HG02759 (cell line): Measurements from ENCODE around the gene HNRNPLL.

Experiments
- ATAC-seq: cut with Tn5 transposase; IDR thresholded peaks from one replicate; pipeline ENCODE4 v1.9.1; 2021; ENCODE audit warnings: mild to moderate bottlenecking, moderate library complexity; ENCODE audit not compliant: unreplicated experiment

HNRNPLL gene

DNA sequence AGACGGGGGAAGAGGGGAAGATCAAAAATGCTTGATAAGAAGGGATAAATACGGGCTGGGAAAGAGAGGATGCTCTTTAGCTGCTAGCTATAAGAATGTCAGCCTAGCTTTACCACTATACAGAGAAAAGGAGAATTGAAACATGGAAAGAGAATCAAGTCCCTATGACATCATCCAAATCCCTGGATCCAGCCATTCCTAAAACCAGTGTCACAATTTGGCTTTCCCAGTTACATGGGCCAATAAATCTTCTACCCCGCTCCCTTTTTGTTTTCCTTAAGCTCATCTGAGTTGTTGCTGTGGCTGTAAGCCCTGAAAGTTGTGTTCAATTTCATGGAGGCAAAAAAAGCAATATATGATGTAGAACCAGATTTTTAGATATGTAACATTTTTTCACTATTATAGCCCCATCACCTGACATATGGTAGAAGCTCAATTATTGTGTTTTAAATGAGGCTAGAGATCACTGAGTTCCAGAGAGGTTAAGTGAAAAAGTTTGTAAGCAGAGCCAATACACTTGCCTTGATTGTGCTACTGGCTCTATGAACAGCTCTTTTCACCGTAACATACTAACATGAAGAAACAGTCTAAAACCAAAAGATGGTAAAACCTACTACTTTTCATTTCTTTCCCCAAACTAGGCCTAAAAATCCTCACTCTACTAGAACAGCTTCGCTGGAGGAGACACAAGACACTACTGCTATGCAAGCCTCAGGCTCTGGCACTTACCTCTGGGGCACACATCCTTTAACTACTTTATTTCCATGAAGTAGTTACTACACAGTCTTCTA is 4.3 kb downstream of the HNRNPLL start:
- no peak for ATAC-seq

DNA sequence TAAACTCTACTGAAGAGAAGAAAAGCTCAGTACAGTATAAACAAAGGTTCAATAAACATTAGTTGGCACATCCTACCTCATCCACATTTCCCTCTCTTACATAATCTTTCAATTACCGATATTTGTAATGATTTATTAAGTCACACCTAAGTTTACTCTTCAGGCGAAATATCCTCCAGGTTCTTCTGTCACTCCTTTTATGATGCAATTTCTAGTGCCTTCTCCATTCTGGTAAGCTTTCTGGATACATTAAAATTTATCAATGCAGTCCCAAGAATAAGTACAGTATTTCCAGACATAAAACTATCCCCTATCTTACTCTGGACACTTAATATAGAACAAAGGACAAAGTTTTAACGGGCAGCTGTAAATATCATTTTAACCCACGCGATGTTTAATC is 5.6 kb downstream of the HNRNPLL start:
- ATAC-seq = no peak

DNA sequence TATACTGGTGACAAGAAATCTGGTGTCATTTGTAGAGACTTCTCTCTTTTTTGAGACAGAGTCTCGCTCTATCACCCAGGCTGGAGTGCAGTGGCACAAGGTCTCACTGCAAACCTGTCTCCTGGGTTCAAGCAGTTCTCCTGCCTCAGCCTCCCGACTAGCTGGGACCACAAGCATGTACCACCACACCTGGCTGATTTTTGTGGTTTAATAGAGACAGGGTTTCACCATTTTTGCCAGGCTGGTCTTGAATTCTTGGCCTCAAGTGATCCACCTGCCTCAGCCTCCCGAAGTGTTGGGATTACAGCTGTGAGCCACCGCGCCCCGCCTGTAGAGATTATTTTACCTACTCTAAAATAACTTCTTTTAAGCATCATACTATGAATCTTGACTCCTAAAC is 6.5 kb downstream of the HNRNPLL start:
- no peak for ATAC-seq

DNA sequence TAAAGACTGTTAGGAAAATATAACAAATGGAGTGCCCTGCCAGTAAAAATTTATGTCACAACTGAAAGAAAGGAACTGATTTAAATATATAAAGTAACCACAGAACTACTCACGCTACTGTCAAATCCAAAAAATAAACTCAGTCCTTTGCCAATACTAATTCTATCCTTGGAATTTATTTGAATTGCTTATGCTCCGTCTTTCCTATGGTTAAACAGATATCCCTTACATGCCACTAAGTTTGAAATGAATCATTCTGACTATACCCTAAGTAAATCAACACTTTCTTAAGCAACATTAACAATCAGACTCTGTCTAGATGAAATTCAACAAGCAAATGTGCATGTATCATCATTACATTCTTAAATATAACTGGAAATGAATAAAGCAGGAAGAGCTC is 9.8 kb downstream of the HNRNPLL start:
- ATAC-seq = no peak

DNA sequence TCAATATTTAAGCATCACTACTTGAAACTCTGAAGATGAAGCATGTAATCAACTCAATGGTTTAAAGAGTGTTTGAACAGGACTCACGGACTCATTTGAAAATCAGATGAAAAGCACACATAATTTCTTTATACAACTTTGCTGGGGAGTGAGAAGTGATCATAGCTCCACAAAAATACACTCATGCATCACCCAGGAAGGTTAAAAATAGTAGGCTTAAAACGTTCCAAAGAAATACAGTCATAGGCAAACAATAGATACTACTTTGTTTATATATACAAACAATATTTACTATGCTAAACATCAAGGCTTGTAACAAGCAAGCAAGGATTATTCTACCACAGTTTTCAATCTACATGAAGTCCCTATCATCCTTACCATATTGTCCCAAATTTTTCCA is 11.6 kb downstream of the HNRNPLL start:
- no peak for ATAC-seq

DNA sequence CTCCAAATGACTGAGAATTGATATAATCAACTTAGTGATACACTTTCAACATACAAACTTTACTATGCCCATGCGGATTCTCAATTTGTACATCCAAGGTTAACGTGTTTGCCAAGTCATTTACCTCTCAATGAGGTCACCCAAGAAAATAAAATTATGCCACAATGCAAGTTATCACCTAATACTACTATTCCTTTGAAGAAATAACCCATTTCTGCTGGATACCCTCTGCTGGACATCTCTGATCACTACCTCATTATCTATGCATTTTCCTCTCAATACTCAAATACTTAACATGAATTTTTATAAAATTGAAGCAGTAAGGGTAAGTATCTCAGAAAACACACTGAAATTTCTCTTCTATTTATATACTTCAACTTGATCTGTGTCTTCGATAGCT is 12.7 kb downstream of the HNRNPLL start:
- ATAC-seq = no peak

DNA sequence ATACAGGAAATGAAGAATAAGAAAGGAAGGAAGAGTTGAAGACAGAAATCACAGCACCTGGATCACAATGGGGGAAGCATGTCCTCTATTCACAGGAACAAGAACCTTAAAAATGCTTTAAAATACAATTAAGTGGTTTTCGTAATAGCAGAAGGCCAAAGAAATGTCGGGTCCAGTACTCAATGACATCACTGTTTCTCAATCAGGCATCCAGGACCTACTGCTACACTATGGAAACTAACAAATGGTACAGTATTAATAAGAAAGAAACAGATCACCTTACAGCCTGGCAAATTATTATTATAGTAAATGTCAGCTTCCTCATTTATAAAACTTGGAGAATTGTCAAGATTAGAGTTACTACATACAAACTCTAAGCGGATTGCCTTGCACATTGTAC is 15.8 kb downstream of the HNRNPLL start:
- ATAC-seq = no peak

DNA sequence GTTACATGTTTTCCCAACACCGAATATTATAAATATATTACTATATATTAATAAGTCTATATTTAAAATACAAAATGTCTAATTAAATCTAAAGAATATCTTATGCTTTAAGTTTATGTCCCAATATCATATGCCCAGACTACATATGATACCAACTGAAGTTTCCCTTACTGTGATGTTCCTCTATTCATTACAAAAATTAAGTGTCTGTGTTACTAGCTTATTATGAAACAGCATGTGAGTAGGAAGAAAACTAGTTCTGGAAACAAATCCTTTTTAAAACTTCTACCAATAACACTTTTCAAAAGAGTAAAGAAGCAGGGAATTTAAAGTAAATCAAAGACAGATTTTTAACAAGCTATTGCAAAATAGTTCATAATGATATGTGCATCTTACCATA is 17.8 kb downstream of the HNRNPLL start:
- no peak for ATAC-seq

DNA sequence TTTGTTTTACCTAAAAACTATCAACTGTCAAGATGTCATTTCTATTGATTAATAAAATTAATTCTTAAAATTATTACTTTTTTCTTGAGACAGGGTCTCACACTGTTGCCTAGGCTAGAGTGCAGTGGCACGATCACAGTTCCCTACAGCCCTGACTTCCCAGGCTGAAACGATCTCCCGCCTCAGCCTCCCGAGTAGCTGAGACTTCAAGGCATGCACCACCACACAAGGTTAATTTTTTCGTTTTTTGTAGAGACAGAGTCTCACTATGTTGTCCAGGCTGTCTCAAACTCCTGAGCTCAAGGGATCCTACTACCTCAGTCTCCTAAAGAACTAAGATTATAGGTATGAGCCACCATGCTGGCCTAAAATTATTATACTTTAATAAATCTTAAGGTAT is 18.7 kb downstream of the HNRNPLL start:
- ATAC-seq = no peak

DNA sequence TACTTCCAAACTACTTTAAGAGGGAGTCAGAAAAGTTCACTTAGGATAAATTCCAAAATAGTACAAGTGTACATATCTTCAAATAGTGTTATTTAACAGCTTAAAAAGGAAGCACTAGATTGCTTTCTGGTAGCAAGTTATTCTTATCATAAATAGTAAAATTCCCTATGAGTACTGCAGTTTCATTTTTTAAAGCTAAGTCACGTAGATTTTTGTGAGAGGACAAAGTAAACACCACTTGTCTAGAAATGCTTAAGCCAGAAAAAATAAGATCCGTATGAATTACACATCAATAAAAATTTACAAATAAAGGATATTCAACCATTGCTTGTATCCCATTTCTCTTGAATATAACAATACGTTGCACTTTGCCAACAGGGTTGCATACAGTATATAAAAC is 19.2 kb downstream of the HNRNPLL start:
- no peak for ATAC-seq

DNA sequence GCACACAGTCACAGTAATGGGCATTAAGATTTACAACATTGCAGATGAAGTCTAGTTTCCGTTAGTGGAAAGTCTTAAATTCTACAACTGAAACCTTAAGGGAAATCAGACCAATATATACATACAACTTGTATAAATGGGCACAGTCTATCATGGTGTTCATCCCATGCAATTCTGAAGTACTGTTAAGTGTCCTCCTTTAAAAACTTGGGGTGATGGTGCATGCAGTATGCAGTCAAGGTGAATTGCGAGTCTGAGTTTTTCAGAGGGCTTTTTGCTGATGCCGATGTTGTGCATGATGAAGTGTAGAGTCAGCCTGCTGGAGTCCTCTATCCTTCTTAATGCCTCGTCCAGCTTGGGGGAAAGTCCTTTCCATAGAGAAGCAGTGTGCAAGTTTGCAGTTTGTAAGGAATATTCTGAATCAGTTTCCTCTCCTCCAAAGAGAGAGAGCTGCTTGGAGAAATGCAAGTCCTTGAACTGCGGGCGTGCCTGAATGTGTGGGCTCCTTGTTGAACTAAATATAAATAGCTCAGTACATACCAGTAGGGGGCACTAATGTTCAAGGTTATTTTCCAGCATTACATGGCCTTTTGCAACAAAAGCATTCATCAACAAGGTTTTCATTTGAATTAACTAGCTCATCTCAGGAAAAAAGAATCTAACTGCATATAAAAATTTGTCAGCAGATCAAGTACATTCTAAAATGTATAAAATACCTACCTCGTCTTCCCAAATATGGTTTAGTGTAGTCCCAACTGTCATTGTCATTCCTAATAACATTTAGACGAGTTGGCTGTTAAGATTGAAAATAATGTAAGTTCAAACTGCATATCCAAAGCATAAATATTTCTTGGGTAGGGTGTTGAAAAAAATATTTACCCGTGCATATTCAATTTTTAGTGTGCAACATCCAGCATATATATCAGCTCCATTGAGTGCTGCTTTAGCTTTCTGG is 21.3 kb downstream of the HNRNPLL start:
- ATAC-seq = no peak

DNA sequence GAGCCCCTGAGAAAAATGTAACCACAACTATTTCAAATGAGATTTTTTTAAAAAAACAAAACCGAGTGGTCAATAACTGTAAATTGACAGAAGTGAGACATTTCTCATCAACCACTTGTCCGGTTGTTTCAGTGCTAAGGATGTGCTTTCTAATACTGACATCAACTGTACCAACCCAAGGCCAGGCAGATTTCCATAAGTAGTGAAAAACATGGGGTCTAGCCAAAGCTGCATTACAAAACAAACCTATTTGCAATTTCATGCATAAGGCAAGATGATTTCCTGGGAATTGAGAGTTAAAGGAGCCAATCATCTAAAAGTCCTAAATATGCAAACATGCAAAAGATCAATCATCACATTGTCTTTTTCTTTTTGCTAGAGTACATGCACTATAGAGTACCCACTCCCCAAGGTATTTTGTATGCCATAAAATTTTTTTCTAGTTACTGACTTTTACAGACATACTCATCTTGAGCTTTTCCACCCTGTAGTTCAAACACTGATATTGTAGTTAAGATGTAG is 22.6 kb downstream of the HNRNPLL start:
- no peak for ATAC-seq

DNA sequence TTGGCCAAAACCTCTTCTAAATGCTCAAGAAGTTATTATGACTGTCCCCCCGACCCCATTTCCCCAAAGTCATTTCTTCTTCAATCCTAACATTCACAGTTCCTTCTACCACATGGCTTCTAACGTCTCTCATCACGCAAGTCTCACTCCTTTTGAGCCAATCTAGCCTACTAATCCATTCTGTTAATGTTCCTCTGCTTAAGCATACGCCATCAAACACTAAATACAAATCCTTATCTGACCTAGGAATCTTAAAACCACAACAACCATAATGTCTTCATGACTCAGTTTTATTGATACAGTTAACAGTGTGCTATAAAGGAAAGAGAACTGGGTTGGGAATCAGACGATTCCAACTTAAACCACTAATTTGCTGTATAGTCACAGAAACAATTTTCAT is 23.9 kb downstream of the HNRNPLL start:
- no peak for ATAC-seq

DNA sequence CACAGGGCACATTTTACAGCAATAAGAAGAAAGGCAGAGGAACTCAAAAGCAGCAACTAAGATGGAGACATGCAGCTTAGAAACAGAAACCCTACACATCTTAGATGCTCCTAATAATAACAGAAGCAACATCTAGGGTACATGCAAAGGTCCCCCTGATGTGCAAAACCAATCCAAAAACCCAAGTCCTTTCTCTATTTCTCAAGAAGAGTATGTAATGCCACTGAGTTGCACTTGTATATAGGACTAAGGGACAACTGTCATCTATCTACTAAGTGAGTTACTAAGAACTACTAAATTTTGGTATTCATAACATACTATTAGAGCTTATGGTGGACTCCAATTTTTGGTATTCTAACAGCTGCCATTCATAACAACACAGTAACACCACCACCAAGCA is 28.4 kb downstream of the HNRNPLL start:
- ATAC-seq = no peak

DNA sequence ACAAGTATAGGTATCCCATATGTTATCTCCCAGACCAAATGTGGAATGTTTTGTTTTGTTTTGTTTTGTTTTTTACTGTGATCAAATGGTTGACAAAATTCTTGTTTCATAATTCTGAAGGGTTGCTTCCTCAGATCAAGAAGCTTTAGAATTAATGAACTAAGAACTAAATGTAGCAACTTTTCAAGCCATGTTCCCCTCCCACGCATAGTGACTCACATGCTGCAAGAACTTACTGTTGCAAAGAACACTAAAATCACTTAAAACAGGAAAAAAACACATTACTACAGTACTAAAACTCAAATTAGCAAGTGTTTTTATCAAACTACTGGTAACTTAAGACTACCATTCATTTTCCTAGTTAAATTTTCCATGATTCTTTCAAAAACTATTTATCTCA is 30.6 kb downstream of the HNRNPLL start:
- ATAC-seq = no peak

DNA sequence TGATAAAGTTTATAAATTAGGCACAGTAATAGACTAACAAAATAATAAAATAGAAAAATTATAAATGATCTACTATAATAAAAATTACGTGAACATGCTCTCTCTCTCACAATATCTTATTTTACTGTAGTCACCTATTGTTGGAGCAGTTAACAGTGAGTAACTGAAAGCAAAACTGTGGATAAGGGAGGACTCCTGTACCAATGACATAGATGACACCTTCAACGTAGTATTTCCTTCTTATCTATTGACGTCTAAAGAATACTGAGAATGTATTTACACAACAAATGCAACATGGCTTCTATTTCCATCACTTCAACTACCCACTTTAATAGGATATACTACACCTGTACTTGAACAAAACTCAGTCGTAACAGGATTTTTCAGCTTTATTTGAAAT is 31.5 kb downstream of the HNRNPLL start:
- no peak for ATAC-seq

DNA sequence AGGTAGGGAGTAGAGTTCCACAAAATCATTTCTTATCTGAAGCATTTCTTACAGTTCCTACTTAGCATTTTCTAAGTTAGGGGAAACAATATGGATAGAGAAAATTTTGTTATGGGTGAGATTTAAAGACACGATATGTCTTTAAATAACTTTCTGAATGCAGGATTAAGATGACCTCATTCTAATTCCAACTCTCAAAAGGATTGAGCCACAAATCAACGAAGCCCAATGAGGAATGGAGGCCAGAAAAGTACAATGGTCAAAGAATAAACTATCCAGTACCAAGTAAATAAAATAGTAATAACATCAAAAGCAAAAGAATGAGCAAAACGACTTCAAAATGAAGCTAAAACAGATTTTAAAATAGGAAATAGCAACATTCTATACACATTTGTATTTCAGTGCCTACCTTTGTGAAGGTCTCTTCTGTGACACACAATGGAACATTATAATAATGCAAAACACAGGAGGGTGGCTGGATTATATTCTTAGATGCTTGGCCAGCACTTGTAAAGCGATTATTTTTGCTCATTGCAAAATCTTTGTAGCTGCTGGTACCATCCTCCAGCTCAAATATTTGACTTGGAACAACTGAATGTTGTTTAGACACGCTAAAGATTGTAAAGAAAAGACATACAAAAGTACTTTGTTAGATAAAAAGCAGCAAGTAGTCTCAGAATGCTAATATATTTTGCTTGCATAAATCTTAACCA is 33.8 kb downstream of the HNRNPLL start:
- ATAC-seq = no peak

DNA sequence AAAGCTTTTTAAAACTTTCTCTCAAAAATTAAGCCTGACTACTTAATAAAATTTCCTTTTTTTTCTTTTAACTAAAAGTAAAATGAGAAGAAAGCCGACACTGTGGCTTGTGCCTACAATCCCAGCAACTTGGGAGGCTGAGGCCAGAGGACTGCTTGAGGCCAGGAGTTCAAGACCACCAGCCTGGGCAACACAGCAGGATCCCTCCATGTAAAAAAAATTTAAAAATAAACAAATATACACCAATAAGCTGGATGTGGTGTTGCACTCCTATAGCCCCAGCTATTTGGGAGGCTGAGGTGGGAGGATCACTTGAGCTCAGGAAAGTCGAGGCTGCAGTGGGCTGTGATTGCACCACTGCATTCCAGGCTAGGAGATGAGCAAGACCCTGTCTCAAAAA is 37.4 kb downstream of the HNRNPLL start:
- no peak for ATAC-seq

DNA sequence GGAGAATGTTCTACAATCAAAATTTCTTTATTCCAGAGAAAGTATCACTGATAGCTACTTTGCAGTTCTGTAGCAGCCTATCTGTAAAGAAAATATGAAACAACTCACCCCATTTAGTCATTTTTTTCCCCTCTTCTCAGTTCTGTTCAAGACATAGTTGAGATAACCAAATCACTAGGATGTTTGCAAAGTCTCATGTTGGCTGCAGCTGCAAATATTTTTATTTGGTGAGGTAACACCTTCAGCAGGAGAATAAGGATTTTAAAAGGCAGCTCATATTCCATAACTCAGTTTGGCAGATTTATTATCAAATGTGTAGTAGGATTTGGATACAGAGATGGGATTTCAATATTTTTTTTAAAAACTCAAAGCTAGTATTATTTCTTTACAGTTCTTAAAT is 41.0 kb downstream of the HNRNPLL start:
- ATAC-seq = no peak

DNA sequence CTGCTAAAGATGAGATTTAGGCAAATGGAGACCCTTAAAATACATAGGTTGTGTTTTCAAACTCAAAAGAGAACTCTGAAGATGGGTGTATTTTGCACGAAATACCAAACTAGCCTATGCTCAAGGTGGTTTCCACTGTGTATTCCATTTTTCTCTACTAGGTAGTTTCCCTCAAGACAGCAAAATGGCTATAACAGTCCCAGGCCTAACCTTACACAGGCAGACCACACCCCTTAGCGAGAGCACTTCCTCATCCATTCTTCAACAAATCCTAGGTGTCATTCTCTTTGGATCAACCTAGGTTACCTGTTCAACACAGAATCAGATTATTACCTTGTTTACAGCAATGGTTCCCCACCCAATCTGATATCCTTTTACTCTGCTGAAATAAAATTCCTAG is 42.6 kb downstream of the HNRNPLL start:
- no peak for ATAC-seq

DNA sequence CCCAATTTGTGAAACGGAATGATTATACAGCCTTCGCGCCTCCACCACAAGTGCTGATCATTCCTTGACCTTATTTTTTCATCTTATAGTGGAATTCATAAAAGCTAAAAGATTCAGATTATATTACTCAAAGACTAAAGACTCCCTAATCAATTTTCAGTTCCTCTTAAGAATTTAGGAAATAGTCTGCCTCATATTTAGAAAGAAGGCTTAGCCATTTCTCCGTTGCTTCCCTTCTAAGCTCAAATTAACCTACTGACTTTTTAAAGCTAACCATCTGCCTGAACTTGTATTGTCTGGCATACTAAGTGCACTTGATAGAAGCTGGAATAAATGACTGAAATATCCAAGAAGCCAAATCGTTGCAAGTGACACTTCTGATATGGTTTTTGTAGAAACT is 44.7 kb downstream of the HNRNPLL start:
- no peak for ATAC-seq
